T-helper 2 cell treated with Interferon-gamma antibody and Interleukin-4, amounts not matched to agents 100 ng/mL and 5 ng/mL, for 36 hours (primary cell): ENCODE measurements around the gene KRTAP4-12. TPM values are rescaled to one million over a fixed set of nuclear protein-coding genes. Genes with fewer than 3 reads are reported as not detected.
"Not testable (repeated sequence)": the region's sequence is repeated elsewhere in the genome, so short reads cannot be mapped to it uniquely, and the experiment has no call there.

Experiments
- intact Hi-C: fragments of 100-400 bp; cut with micrococcal nuclease; formaldehyde crosslinking; loops from one replicate; pipeline ENCODE4 v1.15.1; 2023
- total RNA-seq: library from RNA; stranded (reverse); gene quantifications from 2 replicates; pipeline ENCODE4 v1.2.3, GENCODE V29; 2022

The KRTAP4-12 gene
- not detected in 2 replicates for total RNA-seq

- intact Hi-C loops = not testable (repeated sequence)
Observed at GRCh38 chr17:41123991-41124371, at the start of gene KRTAP4-12. Gene KRTAP4-12, minus strand, starts transcription at chr17:41124182. Its CDS starts 60 bp downstream, at chr17:41124122.

- intact Hi-C loops = no loop called here
Observed at GRCh38 chr17:41171886-41172285, 47.9 kb upstream of the KRTAP4-12 start.

- intact Hi-C loops = no loop called here
Observed at GRCh38 chr17:41168121-41168520, 44.1 kb upstream of the KRTAP4-12 start, which contains the start of gene KRTAP4-3. Gene KRTAP4-3, minus strand, starts transcription at chr17:41168221. Its CDS starts 49 bp downstream, at chr17:41168172.

GRCh38 chr17:41167561-41167960 is 43.6 kb upstream of the KRTAP4-12 start:
- intact Hi-C loops = no loop called here

- intact Hi-C loops = no loop called here
Observed at GRCh38 chr17:41163828-41164227, 39.8 kb upstream of the KRTAP4-12 start.

- intact Hi-C loops = no loop called here
Observed at GRCh38 chr17:41160648-41161047, 36.7 kb upstream of the KRTAP4-12 start, which contains the start of gene KRTAP4-4. Gene KRTAP4-4, minus strand, starts transcription at chr17:41160748. Its CDS starts 57 bp downstream, at chr17:41160691.

GRCh38 chr17:41160190-41160589 is 36.2 kb upstream of the KRTAP4-12 start:
- intact Hi-C loops = not testable (repeated sequence)

GRCh38 chr17:41153856-41154255 is 29.9 kb upstream of the KRTAP4-12 start:
- intact Hi-C loops = no loop called here

- intact Hi-C loops = no loop called here
Observed at GRCh38 chr17:41151525-41151924, 27.5 kb upstream of the KRTAP4-12 start.

- intact Hi-C loops = no loop called here
Observed at GRCh38 chr17:41150026-41150425, 26.0 kb upstream of the KRTAP4-12 start.

- intact Hi-C loops = no loop called here
Observed at GRCh38 chr17:41149652-41149985, 25.6 kb upstream of the KRTAP4-12 start, which contains the start of gene KRTAP4-5. Gene KRTAP4-5, minus strand, starts transcription at chr17:41149825. Its CDS starts 58 bp downstream, at chr17:41149767.

GRCh38 chr17:41148971-41149651 is 25.1 kb upstream of the KRTAP4-12 start:
- intact Hi-C loops = not testable (repeated sequence)

GRCh38 chr17:41147531-41148204 is 23.7 kb upstream of the KRTAP4-12 start:
- intact Hi-C loops = no loop called here

GRCh38 chr17:41145261-41145660 is 21.3 kb upstream of the KRTAP4-12 start:
- intact Hi-C loops = no loop called here

- intact Hi-C loops = no loop called here
Observed at GRCh38 chr17:41144846-41145245, 20.9 kb upstream of the KRTAP4-12 start.

- intact Hi-C loops = no loop called here
Observed at GRCh38 chr17:41141361-41141760, 17.4 kb upstream of the KRTAP4-12 start.

GRCh38 chr17:41140360-41141131 is 16.6 kb upstream of the KRTAP4-12 start, which contains the start of gene KRTAP4-6:
Gene KRTAP4-6, minus strand, starts transcription at chr17:41140544. Its CDS starts 57 bp downstream, at chr17:41140487.
- intact Hi-C loops = no loop called here

GRCh38 chr17:41139865-41140264 is 15.9 kb upstream of the KRTAP4-12 start:
- intact Hi-C loops = not testable (repeated sequence)

GRCh38 chr17:41133880-41134735 is 10.1 kb upstream of the KRTAP4-12 start:
- intact Hi-C loops = no loop called here

GRCh38 chr17:41131979-41132378 is 8.0 kb upstream of the KRTAP4-12 start:
- intact Hi-C loops = no loop called here

- intact Hi-C loops = no loop called here
Observed at GRCh38 chr17:41127371-41127770, 3.4 kb upstream of the KRTAP4-12 start.
